Keratinocyte (primary cell): Measurements from ENCODE around the gene OPTC.

Source experiments
- CTCF ChIP-seq, 3 experiments: IDR thresholded peaks in 1 of 3; conservative IDR thresholded peaks in 1 of 3; optimal IDR thresholded peaks in 1 of 3; 2 replicates in 2 of 3; 3 replicates in 1 of 3; pipeline versions ENCODE3 to v1.5.1; 2011; ENCODE audit warnings: low read length in 3 of 3, mild to moderate bottlenecking in 3 of 3, moderate library complexity in 2 of 3, control low read depth in 1 of 3, inconsistent platforms in 1 of 3; ENCODE audit not compliant: insufficient read depth in 2 of 3; ENCODE audit errors: extremely low read depth in 1 of 3
- EZH2 ChIP-seq: IDR thresholded peaks from one replicate; pipeline ENCODE4 v1.6.1; 2012; ENCODE audit warnings: inconsistent platforms, mild to moderate bottlenecking, low read length, moderate library complexity

- TF ChIP-seq CTCF (optimal IDR thresholded peaks at IDR 0.05 in 1 of 3, IDR thresholded peaks at IDR 0.05 in 1 of 3, conservative IDR thresholded peaks at IDR 0.05 in 1 of 3; ENCODE audit: extremely low read depth in 1 of 3, insufficient read depth in 2 of 3, low read length in 3 of 3) (no peak), EZH2 (no peak)
Measured at GRCh38 chr1:203537806-203538464, 44.0 kb downstream of the OPTC start.
